Ishikawa (cell line): ENCODE results near the gene GEMIN4.

Source experiments
- EP300 ChIP-seq: IDR thresholded peaks from 2 replicates; pipeline ENCODE4 v1.6.1; 2012; ENCODE audit warnings: borderline replicate concordance
- RAD21 ChIP-seq: IDR thresholded peaks from 2 replicates; pipeline ENCODE4 v1.6.1; 2012; ENCODE audit warnings: low read depth
- TCF12 ChIP-seq: IDR thresholded peaks from 2 replicates; pipeline ENCODE4 v1.6.1; 2012; ENCODE audit warnings: low read depth
- YY1 ChIP-seq: IDR thresholded peaks from 2 replicates; pipeline ENCODE4 v1.6.1; 2012; ENCODE audit warnings: low read depth
- TF ChIP-seq, protein P1 (sequence below): IDR thresholded peaks from 2 replicates; pipeline ENCODE4 v1.6.1; 2012; ENCODE audit warnings: low read depth, mild to moderate bottlenecking
- TF ChIP-seq, protein P2 (sequence below): IDR thresholded peaks from 2 replicates; pipeline ENCODE4 v1.6.1; 2012
- TF ChIP-seq, protein P3 (sequence below): IDR thresholded peaks from 2 replicates; pipeline ENCODE4 v1.6.1; 2012

DNA sequence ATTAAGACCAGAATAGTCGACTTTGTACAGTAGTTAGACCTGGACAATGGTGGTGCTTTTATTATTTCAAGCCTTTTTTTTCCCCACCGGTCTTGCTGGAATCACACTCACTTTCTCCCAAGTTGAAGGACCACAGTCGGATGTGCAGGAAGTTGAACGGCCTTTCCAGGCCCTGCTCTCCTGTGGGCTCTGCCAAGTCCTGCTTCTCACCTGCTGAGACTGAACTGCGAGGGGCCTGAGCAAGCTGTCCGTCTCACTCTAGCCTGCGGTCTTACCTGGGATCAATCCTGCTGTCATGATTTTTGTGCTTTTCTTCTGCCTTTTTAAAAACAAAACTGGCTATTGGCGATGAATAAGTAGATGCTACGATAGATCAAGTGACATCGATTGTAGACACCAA is 18.3 kb downstream of the GEMIN4 start:
- no peak for TF ChIP-seq RAD21
- TF ChIP-seq, protein P1, sequence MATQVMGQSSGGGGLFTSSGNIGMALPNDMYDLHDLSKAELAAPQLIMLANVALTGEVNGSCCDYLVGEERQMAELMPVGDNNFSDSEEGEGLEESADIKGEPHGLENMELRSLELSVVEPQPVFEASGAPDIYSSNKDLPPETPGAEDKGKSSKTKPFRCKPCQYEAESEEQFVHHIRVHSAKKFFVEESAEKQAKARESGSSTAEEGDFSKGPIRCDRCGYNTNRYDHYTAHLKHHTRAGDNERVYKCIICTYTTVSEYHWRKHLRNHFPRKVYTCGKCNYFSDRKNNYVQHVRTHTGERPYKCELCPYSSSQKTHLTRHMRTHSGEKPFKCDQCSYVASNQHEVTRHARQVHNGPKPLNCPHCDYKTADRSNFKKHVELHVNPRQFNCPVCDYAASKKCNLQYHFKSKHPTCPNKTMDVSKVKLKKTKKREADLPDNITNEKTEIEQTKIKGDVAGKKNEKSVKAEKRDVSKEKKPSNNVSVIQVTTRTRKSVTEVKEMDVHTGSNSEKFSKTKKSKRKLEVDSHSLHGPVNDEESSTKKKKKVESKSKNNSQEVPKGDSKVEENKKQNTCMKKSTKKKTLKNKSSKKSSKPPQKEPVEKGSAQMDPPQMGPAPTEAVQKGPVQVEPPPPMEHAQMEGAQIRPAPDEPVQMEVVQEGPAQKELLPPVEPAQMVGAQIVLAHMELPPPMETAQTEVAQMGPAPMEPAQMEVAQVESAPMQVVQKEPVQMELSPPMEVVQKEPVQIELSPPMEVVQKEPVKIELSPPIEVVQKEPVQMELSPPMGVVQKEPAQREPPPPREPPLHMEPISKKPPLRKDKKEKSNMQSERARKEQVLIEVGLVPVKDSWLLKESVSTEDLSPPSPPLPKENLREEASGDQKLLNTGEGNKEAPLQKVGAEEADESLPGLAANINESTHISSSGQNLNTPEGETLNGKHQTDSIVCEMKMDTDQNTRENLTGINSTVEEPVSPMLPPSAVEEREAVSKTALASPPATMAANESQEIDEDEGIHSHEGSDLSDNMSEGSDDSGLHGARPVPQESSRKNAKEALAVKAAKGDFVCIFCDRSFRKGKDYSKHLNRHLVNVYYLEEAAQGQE = no peak
- TF ChIP-seq, protein P2, sequence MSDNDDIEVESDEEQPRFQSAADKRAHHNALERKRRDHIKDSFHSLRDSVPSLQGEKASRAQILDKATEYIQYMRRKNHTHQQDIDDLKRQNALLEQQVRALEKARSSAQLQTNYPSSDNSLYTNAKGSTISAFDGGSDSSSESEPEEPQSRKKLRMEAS = no peak
- TF ChIP-seq TCF12 = no peak
- no peak for TF ChIP-seq YY1
- TF ChIP-seq, protein P3, sequence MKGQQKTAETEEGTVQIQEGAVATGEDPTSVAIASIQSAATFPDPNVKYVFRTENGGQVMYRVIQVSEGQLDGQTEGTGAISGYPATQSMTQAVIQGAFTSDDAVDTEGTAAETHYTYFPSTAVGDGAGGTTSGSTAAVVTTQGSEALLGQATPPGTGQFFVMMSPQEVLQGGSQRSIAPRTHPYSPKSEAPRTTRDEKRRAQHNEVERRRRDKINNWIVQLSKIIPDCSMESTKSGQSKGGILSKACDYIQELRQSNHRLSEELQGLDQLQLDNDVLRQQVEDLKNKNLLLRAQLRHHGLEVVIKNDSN = no peak
- no peak for TF ChIP-seq EP300
